ENCODE results near the gene MYT1.
"Not testable (repeated sequence)": the region's sequence is repeated elsewhere in the genome, so short reads cannot be mapped to it uniquely, and the experiment has no call there.

Gene MYT1

GRCh38 chr20:64269604-64270411 is 105.6 kb downstream of the MYT1 start:
- no peak for DNase-seq (ENCODE audit: low read depth)

GRCh38 chr20:64271636-64272035 is 107.4 kb downstream of the MYT1 start:
- no peak for DNase-seq (ENCODE audit: low read depth)

GRCh38 chr20:64273109-64273508 is 108.9 kb downstream of the MYT1 start:
- DNase-seq (ENCODE audit: low read depth) = no peak

- no peak for DNase-seq (ENCODE audit: low read depth)
These were observed 112.6 kb downstream of the MYT1 start for GRCh38 chr20:64276817-64277216.

GRCh38 chr20:64277571-64278316 is 113.5 kb downstream of the MYT1 start:
- DNase-seq (ENCODE audit: low read depth) = no peak

- DNase-seq (ENCODE audit: low read depth) = no peak
These were observed 114.0 kb downstream of the MYT1 start for GRCh38 chr20:64278317-64278681.

- no peak for DNase-seq (ENCODE audit: low read depth)
These were observed 115.7 kb downstream of the MYT1 start for GRCh38 chr20:64279826-64280459.

GRCh38 chr20:64280460-64280843 is 116.2 kb downstream of the MYT1 start:
- DNase-seq (ENCODE audit: low read depth) = no peak

- no peak for DNase-seq (ENCODE audit: low read depth)
These were observed 119.4 kb downstream of the MYT1 start for GRCh38 chr20:64283646-64284045.

GRCh38 chr20:64285579-64286446 is 121.6 kb downstream of the MYT1 start:
- not testable (repeated sequence) for DNase-seq (ENCODE audit: low read depth)

GRCh38 chr20:64286447-64287263 is 122.4 kb downstream of the MYT1 start:
- DNase-seq (ENCODE audit: low read depth) = not testable (repeated sequence)

- DNase-seq (ENCODE audit: low read depth) = not testable (repeated sequence)
These were observed 123.0 kb downstream of the MYT1 start for GRCh38 chr20:64287264-64287590.

Data from stromal cell of bone marrow (primary cell).